ENCODE results near the gene TUT1.

The TUT1 gene

DNA sequence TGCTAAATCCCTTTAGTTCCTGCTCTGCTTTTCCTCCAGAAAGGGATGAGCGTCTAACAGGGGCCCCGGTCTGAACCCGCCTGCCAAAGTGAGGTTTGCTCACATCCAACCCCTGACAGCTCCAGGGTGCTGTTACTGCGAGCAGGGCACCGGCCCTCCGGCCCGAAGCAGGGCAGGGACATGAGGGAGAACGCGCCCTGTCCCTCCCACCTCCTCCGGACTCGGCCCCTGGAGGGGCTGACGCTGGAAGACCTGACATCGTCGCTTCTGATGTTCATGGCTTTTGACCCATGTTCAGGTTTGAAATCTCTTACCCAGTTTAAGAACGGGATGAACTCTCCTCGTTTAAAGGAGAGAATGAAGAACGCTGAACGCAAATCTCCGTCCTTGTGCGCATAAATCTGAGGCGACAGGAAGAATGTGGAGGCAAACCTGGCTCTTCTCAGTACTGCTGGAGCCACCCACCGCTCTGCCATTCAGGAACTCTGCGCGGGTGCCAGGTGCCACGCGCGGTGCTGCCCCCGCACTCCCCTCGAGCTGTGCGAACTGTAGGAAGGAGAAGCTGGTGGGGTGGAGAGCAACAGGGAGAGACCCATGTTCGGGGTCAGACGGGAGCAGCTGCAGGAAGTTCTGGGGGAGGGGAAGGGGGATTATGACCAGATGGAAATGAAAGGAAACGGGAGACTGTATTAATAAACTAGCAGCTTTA, 16.8 kb downstream of the TUT1 start:
- TF ChIP-seq, protein P1, sequence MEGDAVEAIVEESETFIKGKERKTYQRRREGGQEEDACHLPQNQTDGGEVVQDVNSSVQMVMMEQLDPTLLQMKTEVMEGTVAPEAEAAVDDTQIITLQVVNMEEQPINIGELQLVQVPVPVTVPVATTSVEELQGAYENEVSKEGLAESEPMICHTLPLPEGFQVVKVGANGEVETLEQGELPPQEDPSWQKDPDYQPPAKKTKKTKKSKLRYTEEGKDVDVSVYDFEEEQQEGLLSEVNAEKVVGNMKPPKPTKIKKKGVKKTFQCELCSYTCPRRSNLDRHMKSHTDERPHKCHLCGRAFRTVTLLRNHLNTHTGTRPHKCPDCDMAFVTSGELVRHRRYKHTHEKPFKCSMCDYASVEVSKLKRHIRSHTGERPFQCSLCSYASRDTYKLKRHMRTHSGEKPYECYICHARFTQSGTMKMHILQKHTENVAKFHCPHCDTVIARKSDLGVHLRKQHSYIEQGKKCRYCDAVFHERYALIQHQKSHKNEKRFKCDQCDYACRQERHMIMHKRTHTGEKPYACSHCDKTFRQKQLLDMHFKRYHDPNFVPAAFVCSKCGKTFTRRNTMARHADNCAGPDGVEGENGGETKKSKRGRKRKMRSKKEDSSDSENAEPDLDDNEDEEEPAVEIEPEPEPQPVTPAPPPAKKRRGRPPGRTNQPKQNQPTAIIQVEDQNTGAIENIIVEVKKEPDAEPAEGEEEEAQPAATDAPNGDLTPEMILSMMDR (IDR thresholded peaks at IDR 0.05; ENCODE audit: borderline replicate concordance, extremely low read depth, low read length, poor library complexity, severe bottlenecking), result no peak
- TF ChIP-seq EZH2 (IDR thresholded peaks at IDR 0.05; ENCODE audit: borderline replicate concordance, low read depth, low read length, severe bottlenecking), result no peak
- ATAC-seq (ENCODE audit: insufficient read depth, low read depth), result peak; percentile 34

GRCh38 chr11:62573592-62574362, 17.5 kb downstream of the TUT1 start, which contains the start of gene EEF1G:
Gene EEF1G (minus strand): TSS chr11:62573891. CDS start chr11:62573842, 49 bp downstream.
- Histone ChIP-seq H3K4me3 (ENCODE audit: low read depth in 1 of 2, low read length in 2 of 2) (peak within 1 kb of the TSS; percentile 79 to 82), H3K9ac (ENCODE audit: low read depth, low read length) (peak within 1 kb of the TSS; percentile 72), H3K36me3 (ENCODE audit: insufficient read depth, low read length) (peaks cover 75% of the 10 kb centered on the region), H3K9me3 (ENCODE audit: insufficient read depth, low read length, severe bottlenecking) (no peaks in the 10 kb centered on the region), H3K4me2 (ENCODE audit: insufficient read depth, low read length) (peak within 1 kb of the TSS; percentile 91), H3K27ac (ENCODE audit: low read length) (peak within 1 kb of the TSS; percentile 85), H4K20me1 (ENCODE audit: insufficient read depth, low read length) (peaks cover 34% of the 10 kb centered on the region; the same call in 1 of the 2 replicates), H2AFZ (ENCODE audit: low read depth, low read length) (peak within 1 kb of the TSS; percentile 84), H3K27me3 (ENCODE audit: insufficient read depth, low read length, poor library complexity) (no peaks in the 10 kb centered on the region), H3K79me2 (ENCODE audit: insufficient read depth, low read length) (peaks cover 74% of the 10 kb centered on the region), H3K4me1 (ENCODE audit: insufficient read depth, low read length) (peaks cover 61% of the 10 kb centered on the region)
- ATAC-seq (ENCODE audit: insufficient read depth, low read depth), result peak; percentile 93
- DNase-seq, result peak; percentile 100
- TF ChIP-seq, protein P1 (IDR thresholded peaks at IDR 0.05; ENCODE audit: borderline replicate concordance, extremely low read depth, low read length, poor library complexity, severe bottlenecking), result no peak
- no peak for TF ChIP-seq EZH2 (IDR thresholded peaks at IDR 0.05; ENCODE audit: borderline replicate concordance, low read depth, low read length, severe bottlenecking)

More for the DNA sequence above, 16.8 kb downstream of the TUT1 start:
- no peaks in the 10 kb centered on the region for H3K27me3 ChIP-seq (ENCODE audit: insufficient read depth, low read length, poor library complexity)
- H2AFZ ChIP-seq (ENCODE audit: low read depth, low read length), result peak overlapping the region; percentile 84
- peak overlapping the region; percentile 60 to 79 for H3K4me3 ChIP-seq (ENCODE audit: low read depth in 1 of 2, low read length in 2 of 2)
- H4K20me1 ChIP-seq (ENCODE audit: insufficient read depth, low read length), result peaks cover 32% of the 10 kb centered on the region; the same call in 1 of the 2 replicates
- peak overlapping the region; percentile 85 for H3K27ac ChIP-seq (ENCODE audit: low read length)
- H3K79me2 ChIP-seq (ENCODE audit: insufficient read depth, low read length), result peaks cover 66% of the 10 kb centered on the region
- peak; percentile 44 for DNase-seq
- peak overlapping the region; percentile 91 for H3K4me2 ChIP-seq (ENCODE audit: insufficient read depth, low read length)
- H3K36me3 ChIP-seq (ENCODE audit: insufficient read depth, low read length), result peaks cover 74% of the 10 kb centered on the region
- H3K9ac ChIP-seq (ENCODE audit: low read depth, low read length), result peak overlapping the region; percentile 72
- peaks cover 56% of the 10 kb centered on the region for H3K4me1 ChIP-seq (ENCODE audit: insufficient read depth, low read length)
- H3K9me3 ChIP-seq (ENCODE audit: insufficient read depth, low read length, severe bottlenecking), result no peaks in the 10 kb centered on the region

DNA sequence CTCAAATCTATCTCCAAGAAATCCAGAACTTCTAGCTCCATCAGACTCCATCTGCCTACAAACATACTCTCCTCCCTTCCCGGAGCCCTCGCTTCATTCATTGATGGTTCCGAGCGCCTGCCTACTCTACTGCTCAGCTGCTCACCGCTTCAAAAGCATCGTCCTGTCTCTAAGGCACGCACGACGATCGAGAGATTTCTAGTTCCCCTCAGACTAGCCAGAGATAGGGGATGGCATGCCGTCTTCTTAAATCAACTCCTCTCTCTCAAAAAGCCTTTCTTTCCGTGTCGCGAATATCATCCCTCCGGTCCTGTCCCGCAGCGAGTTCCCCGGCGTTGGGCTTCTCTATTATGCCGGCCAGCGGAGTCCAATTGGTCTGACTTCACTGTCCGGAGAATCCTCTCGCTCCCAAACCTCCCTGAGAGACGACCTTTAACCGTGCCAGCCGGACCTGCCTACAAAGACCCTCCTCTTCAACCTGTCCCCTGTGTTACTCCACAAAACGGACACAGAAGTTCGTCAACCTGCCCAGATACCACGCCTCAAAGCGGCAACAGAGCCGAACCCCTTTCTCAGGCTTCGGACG, 18.2 kb downstream of the TUT1 start:
- Histone ChIP-seq H3K36me3 (ENCODE audit: insufficient read depth, low read length) (peaks cover 73% of the 10 kb centered on the region), H3K4me1 (ENCODE audit: insufficient read depth, low read length) (peaks cover 61% of the 10 kb centered on the region), H4K20me1 (ENCODE audit: insufficient read depth, low read length) (peaks cover 34% of the 10 kb centered on the region; the same call in 1 of the 2 replicates), H3K9ac (ENCODE audit: low read depth, low read length) (peak overlapping the region; percentile 71), H3K4me2 (ENCODE audit: insufficient read depth, low read length) (peak overlapping the region; percentile 64), H3K79me2 (ENCODE audit: insufficient read depth, low read length) (peaks cover 79% of the 10 kb centered on the region), H3K9me3 (ENCODE audit: insufficient read depth, low read length, severe bottlenecking) (no peaks in the 10 kb centered on the region), H2AFZ (ENCODE audit: low read depth, low read length) (peak overlapping the region; percentile 76), H3K27ac (ENCODE audit: low read length) (peak overlapping the region; percentile 77), H3K4me3 (ENCODE audit: low read depth in 1 of 2, low read length in 2 of 2) (peak overlapping the region; percentile 77 to 82; a peak in 3 of 4 replicates), H3K27me3 (ENCODE audit: insufficient read depth, low read length, poor library complexity) (no peaks in the 10 kb centered on the region)
- ATAC-seq (ENCODE audit: insufficient read depth, low read depth), result peak; percentile 15; the same call in 1 of the 3 replicates
- DNase-seq, result peak; percentile 51
- TF ChIP-seq, protein P1 (IDR thresholded peaks at IDR 0.05; ENCODE audit: borderline replicate concordance, extremely low read depth, low read length, poor library complexity, severe bottlenecking), result no peak
- TF ChIP-seq EZH2 (IDR thresholded peaks at IDR 0.05; ENCODE audit: borderline replicate concordance, low read depth, low read length, severe bottlenecking), result no peak

Data from DND-41 (cell line).